HepG2 (cell line): ENCODE results near the gene STARD5. TPM values are rescaled to one million over a fixed set of nuclear protein-coding genes. Genes with fewer than 3 reads are reported as not detected.

ENCODE experiments used
- ATAC-seq: fragments of 200-7000 bp; cut with Tn5 transposase; 3 replicates; pipeline ENCODE4 v1.9.1; 2020; ENCODE audit warnings: mild to moderate bottlenecking, moderate library complexity
- BruUV-seq: library from RNA; stranded (reverse); fragments of 400-500 nt; replicated peaks from 2 replicates; lab custom pipeline; 2021; lab: Mats Ljungman, UMichigan
- CTCF ChIA-PET: fragments of 300-600 bp; formaldehyde crosslinking; extraction: SDS; loops from one replicate; lab custom pipeline; 2021; ENCODE audit warnings: low total read pairs, inconsistent platforms, low intra/inter-chr PET ratio; lab: Yijun Ruan, JAX
- POLR2A ChIA-PET: fragments of 350-600 bp; sonication (Branson Sonifier 250); formaldehyde crosslinking; loops from one replicate; lab custom pipeline; 2020; ENCODE audit warnings: antibody characterized with exemption, inconsistent platforms; lab: Yijun Ruan, JAX
- DNase-seq: peaks from one replicate; pipeline ENCODE4 v3.0.0-alpha.2; 2015; ENCODE audit warnings: low spot score
- FAIRE-seq: peaks from 3 replicates; lab custom pipeline; 2011; peaks lifted over from hg19 to GRCh38; lab: Jason Lieb, UNC
- H2AFZ ChIP-seq: one replicate; pipeline ENCODE4 v1.6.1; 2011; ENCODE audit warnings: low read length, inconsistent platforms
- H3K27ac ChIP-seq: fragments of 300-600 bp; 3 replicates; pipeline ENCODE4 v1.8.0; 2011; ENCODE audit warnings: mixed run types, mild to moderate bottlenecking, mixed read lengths, low read length, inconsistent platforms; ENCODE audit not compliant: insufficient read depth; ENCODE audit errors: extremely low read length
- H3K27me3 ChIP-seq, 2 experiments: fragments of 200-600 bp in 1 of 2; 2 replicates in 1 of 2; 3 replicates in 1 of 2; pipeline versions ENCODE4 v1.6.0 to v1.8.0; 2011; ENCODE audit warnings: low read length in 2 of 2, mild to moderate bottlenecking in 2 of 2, moderate library complexity in 2 of 2, inconsistent platforms in 1 of 2; ENCODE audit not compliant: insufficient read depth in 2 of 2, control insufficient read depth in 1 of 2
- H3K36me3 ChIP-seq, 2 experiments: fragments of 200-600 bp in 1 of 2; replicated peaks in 1 of 2; 2 replicates in 1 of 2; 3 replicates in 1 of 2; pipeline versions ENCODE4 v1.5.1 to v1.8.0; 2011; ENCODE audit warnings: low read length in 2 of 2, inconsistent platforms in 1 of 2; ENCODE audit not compliant: insufficient read depth in 2 of 2, control insufficient read depth in 1 of 2
- H3K4me1 ChIP-seq: 2 replicates; pipeline ENCODE4 v1.5.1; 2012; ENCODE audit warnings: low read length, inconsistent platforms; ENCODE audit not compliant: insufficient read depth
- H3K4me2 ChIP-seq: 2 replicates; pipeline ENCODE4 v1.6.0; 2011; ENCODE audit warnings: low read depth, low read length, inconsistent platforms
- H3K4me3 ChIP-seq, 3 experiments: fragments of 200-600 bp in 1 of 3; sonication (generic), shearing (Covaris generic) in 1 of 3; replicated peaks in 1 of 3; 2 replicates each; pipeline ENCODE4 v1.5.1; 2011 to 2016; ENCODE audit warnings: low read length in 3 of 3, inconsistent platforms in 2 of 3, low read depth in 2 of 3, mild to moderate bottlenecking in 2 of 3, control low read depth in 1 of 3, mixed read lengths in 1 of 3; ENCODE audit not compliant: insufficient read depth in 1 of 3
- H3K79me2 ChIP-seq: one replicate; pipeline ENCODE4 v1.6.1; 2011; ENCODE audit warnings: low read length, inconsistent platforms; ENCODE audit not compliant: insufficient read depth
- H3K9ac ChIP-seq: 2 replicates; pipeline ENCODE4 v1.6.0; 2011; ENCODE audit warnings: mild to moderate bottlenecking, low read depth, low read length, inconsistent platforms; ENCODE audit not compliant: insufficient read depth
- H3K9me3 ChIP-seq: 2 replicates; pipeline ENCODE4 v1.5.1; 2012; ENCODE audit warnings: mild to moderate bottlenecking, low read length
- H4K20me1 ChIP-seq: 2 replicates; pipeline ENCODE4 v1.6.0; 2011; ENCODE audit warnings: inconsistent platforms, mild to moderate bottlenecking, low read length, moderate library complexity; ENCODE audit not compliant: insufficient read depth
- LCORL ChIP-seq, 2 experiments: fragments of 450-650 bp in 1 of 2; sonication (generic) in 1 of 2; formaldehyde crosslinking in 1 of 2; IDR thresholded peaks; 2 replicates each; pipeline versions ENCODE4 v1.5.0 to v1.6.1; 2017 to 2020; ENCODE audit warnings: antibody characterized with exemption in 1 of 2, missing genetic modification reagents in 1 of 2
- MBNL3 ChIP-seq: fragments of 250-450 bp; sonication (Bioruptor Pico); conservative IDR thresholded peaks from 2 replicates; pipeline ENCODE4 v1.8.0; 2022; ENCODE audit warnings: mild to moderate bottlenecking, inconsistent platforms
- MTF2 ChIP-seq: sonication (generic); formaldehyde crosslinking; IDR thresholded peaks from 2 replicates; pipeline ENCODE4 v1.5.0; 2020; ENCODE audit warnings: missing genetic modification reagents, borderline replicate concordance
- MYC ChIP-seq: sonication (generic); formaldehyde crosslinking; IDR thresholded peaks from 2 replicates; pipeline ENCODE4 v1.9.0; 2021; ENCODE audit warnings: missing genetic modification reagents, borderline replicate concordance
- RAD21 ChIP-seq: fragments of 450-650 bp; formaldehyde crosslinking; IDR thresholded peaks from 2 replicates; pipeline ENCODE4 v1.5.0; 2020; ENCODE audit warnings: mild to moderate bottlenecking
- SMC3 ChIP-seq: IDR thresholded peaks from 2 replicates; pipeline ENCODE4 v1.6.1; 2011; ENCODE audit warnings: low read length, improper control_type of control experiment
- STAG1 ChIP-seq: sonication (generic); formaldehyde crosslinking; IDR thresholded peaks from 2 replicates; pipeline ENCODE4 v1.4.0; 2020; ENCODE audit warnings: missing genetic modification reagents
- TAF15 ChIP-seq: fragments of 200-400 bp; formaldehyde crosslinking; IDR thresholded peaks from one replicate; pipeline ENCODE4 v1.6.1; 2018; ENCODE audit warnings: mild to moderate bottlenecking, low read depth, low read length; ENCODE audit not compliant: poor library complexity, severe bottlenecking
- XRCC5 ChIP-seq: fragments of 200-400 bp; formaldehyde crosslinking; optimal IDR thresholded peaks from 2 replicates; pipeline ENCODE3; 2017; ENCODE audit warnings: mild to moderate bottlenecking, low read length
- ZNF33A ChIP-seq: sonication (generic); formaldehyde crosslinking; IDR thresholded peaks from 2 replicates; pipeline ENCODE4 v1.5.1; 2020; ENCODE audit warnings: missing genetic modification reagents, mild to moderate bottlenecking, moderate library complexity, borderline replicate concordance
- ZNF441 ChIP-seq: sonication (generic); formaldehyde crosslinking; IDR thresholded peaks from 2 replicates; pipeline ENCODE4 v1.7.0; 2021; ENCODE audit warnings: missing genetic modification reagents, borderline replicate concordance
- WGBS: methylation state at CpG from one replicate; pipeline ENCODE4 v1.1.6; 2017; ENCODE audit warnings: low lambda C conversion rate; 5-methylcytosine and 5-hydroxymethylcytosine counted together
- in situ Hi-C: cut with HindIII; loops from 2 replicates; pipeline ENCODE4 v1.10.0; 2017; ENCODE audit warnings: low pct_unique_long_range_greater_than_20kb; ENCODE audit not compliant: extremely low pct_ligation_motif_present
- intact Hi-C: fragments of 100-400 bp; cut with micrococcal nuclease; formaldehyde crosslinking; loops from one replicate; pipeline ENCODE4 v1.10.0; 2022; ENCODE audit not compliant: unreplicated experiment
- polyA plus RNA-seq, 8 experiments: library from polyadenylated mRNA; depleted of rRNA in 3 of 8; stranded (reverse) in 7 of 8; unstranded in 1 of 8; fragments of >200 nt; fragmentation: Illumina TruSeq in 4 of 8; extraction: Trizol in 4 of 8; gene quantifications; 2 replicates each; pipeline versions ENCODE4 v1.2.1 to v1.2.3, GENCODE V29; 2011 to 2016; ENCODE audit warnings: low read depth in 4 of 8, missing spikeins in 1 of 8, mixed read lengths in 1 of 8; ENCODE audit not compliant: insufficient read depth in 1 of 8
- total RNA-seq, 5 experiments: library from RNA; depleted of rRNA; stranded (reverse); fragments of >200 nt; fragmentation: Illumina TruSeq; extraction: Trizol; gene quantifications; 2 replicates each; pipeline ENCODE4 v1.2.3, GENCODE V29; 2016; ENCODE audit warnings: low read depth in 1 of 5
- TF ChIP-seq, protein P1 (sequence below), 2 experiments: sonication (generic) in 1 of 2; formaldehyde crosslinking in 1 of 2; IDR thresholded peaks; 2 replicates each; pipeline versions ENCODE4 v1.4.0 to v1.6.1; 2018 to 2020; ENCODE audit warnings: missing genetic modification reagents in 2 of 2, borderline replicate concordance in 1 of 2, low read depth in 1 of 2, mild to moderate bottlenecking in 1 of 2, missing biosample characterization in 1 of 2
- TF ChIP-seq, protein P2 (sequence below): sonication (generic); formaldehyde crosslinking; IDR thresholded peaks from 2 replicates; pipeline ENCODE4 v1.5.0; 2020; ENCODE audit warnings: mild to moderate bottlenecking, missing genetic modification reagents, moderate library complexity
- TF ChIP-seq, protein P3 (sequence below): sonication (generic); formaldehyde crosslinking; IDR thresholded peaks from 2 replicates; pipeline ENCODE4 v1.5.1; 2020; ENCODE audit warnings: mild to moderate bottlenecking, missing genetic modification reagents, moderate library complexity

STARD5 gene
- total and polyA plus RNA-seq, 2 of the 13 experiments (the other 11 are each of a cell fraction or from before 2014, with no cell fraction given), result 3.1 to 3.5 TPM

DNA sequence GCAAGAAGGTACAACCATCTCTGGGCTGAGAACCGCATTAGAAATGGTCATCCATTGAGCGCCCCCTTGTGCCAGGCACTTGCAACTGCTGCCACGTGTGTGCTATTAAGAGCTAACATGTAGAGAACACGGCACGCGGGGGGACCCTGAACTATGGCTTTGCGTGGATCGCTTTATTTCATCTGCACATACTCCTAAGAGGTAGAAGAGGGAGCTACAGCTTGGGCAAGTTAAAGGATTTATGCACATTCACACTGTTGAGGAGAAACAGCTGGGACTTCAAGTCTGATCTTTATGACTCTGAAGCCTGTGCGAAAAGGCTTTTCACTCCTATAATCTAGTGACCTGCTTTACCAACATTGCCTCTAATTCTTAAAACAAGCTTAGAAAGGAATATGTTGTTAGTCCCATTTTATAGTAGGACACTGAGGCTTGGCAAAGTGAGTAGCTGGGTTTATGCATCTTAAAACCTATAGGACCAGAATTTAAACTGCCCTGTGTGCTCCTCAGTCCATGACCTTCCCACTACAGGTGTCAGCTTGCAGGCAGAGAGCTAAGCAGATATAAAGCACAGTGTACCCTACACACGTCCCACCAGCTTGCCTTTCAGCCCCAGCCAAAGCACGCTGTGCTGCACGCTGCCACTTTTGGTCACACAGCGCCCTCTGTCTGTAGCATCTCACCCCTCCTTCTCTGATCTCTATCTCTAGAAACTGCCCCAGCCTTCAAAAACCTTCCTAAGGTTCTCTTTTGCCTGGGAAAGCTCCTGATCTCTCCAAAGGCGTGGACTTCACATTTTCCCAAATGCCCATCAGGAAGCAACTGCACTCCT, 57.8 kb downstream of the STARD5 start:
- ChIA-PET POLR2A (no interaction called here), CTCF (interaction anchor here (1.0 to 2.4 kb wide), 3 partner anchors 111 to 289 kb away, joined by 6 to 47 read pairs (median 31); no protein-coding TSS in a partner anchor)
- Histone ChIP-seq H3K4me3 (no peak overlapping the region), H3K9ac (no peak overlapping the region), H3K27me3 (peaks cover 0 to 12% of the 10 kb centered on the region in 2 experiments; a peak in 3 of 5 replicates), H3K9me3 (no peaks in the 10 kb centered on the region), H4K20me1 (no peaks in the 10 kb centered on the region), H3K4me2 (peak overlapping the region; percentile 63), H3K4me1 (peaks cover 10% of the 10 kb centered on the region), H2AFZ (peak overlapping the region; percentile 31), H3K27ac (no peak overlapping the region), H3K79me2 (no peaks in the 10 kb centered on the region), H3K36me3 (no peaks in the 10 kb centered on the region)
- ATAC-seq (peak; percentile 98), FAIRE-seq (peak; percentile 64), DNase-seq (peak; percentile 59)
- under 1% methylated on average over 12 of the region's 14 CpGs for WGBS
- in situ Hi-C loops (loop anchor here (5.0 kb wide), 2 partner anchors 104 to 159 kb away; no protein-coding TSS in a partner anchor), intact Hi-C loops (loop anchor here (1.0 kb wide), 2 partner anchors 111 to 160 kb away; no protein-coding TSS in a partner anchor)
- BruUV-seq, result no TSS peak
- no peak for TF ChIP-seq MBNL3 (CRISPR knock-in tag)
- peak; percentile 46 for TF ChIP-seq XRCC5
- TF ChIP-seq TAF15, result no peak
- TF ChIP-seq SMC3, result peak; percentile 68
- no peak for TF ChIP-seq ZNF33A
- TF ChIP-seq LCORL (IDR thresholded peaks at IDR 0.05), result no peak
- 0 out of 2 replicates have a peak, but pooled peaks have one; percentile 48 for TF ChIP-seq LCORL (CRISPR knock-in tag; IDR thresholded peaks at IDR 0.05)
- no peak for TF ChIP-seq ZNF441 (CRISPR knock-in tag)
- peak; percentile 84 for TF ChIP-seq STAG1 (CRISPR knock-in tag)
- TF ChIP-seq, protein P1, sequence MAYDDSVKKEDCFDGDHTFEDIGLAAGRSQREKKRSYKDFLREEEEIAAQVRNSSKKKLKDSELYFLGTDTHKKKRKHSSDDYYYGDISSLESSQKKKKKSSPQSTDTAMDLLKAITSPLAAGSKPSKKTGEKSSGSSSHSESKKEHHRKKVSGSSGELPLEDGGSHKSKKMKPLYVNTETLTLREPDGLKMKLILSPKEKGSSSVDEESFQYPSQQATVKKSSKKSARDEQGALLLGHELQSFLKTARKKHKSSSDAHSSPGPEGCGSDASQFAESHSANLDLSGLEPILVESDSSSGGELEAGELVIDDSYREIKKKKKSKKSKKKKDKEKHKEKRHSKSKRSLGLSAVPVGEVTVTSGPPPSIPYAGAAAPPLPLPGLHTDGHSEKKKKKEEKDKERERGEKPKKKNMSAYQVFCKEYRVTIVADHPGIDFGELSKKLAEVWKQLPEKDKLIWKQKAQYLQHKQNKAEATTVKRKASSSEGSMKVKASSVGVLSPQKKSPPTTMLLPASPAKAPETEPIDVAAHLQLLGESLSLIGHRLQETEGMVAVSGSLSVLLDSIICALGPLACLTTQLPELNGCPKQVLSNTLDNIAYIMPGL (CRISPR knock-in tag; IDR thresholded peaks at IDR 0.05; ENCODE audit: borderline replicate concordance in 1 of 2, low read depth in 1 of 2), result 0 out of 4 replicates have a peak, but pooled peaks of 1 of the 2 experiments have one; percentile 21
- 0 out of 2 replicates have a peak, but pooled peaks have one; percentile 49 for TF ChIP-seq MTF2 (CRISPR knock-in tag)
- TF ChIP-seq, protein P2, sequence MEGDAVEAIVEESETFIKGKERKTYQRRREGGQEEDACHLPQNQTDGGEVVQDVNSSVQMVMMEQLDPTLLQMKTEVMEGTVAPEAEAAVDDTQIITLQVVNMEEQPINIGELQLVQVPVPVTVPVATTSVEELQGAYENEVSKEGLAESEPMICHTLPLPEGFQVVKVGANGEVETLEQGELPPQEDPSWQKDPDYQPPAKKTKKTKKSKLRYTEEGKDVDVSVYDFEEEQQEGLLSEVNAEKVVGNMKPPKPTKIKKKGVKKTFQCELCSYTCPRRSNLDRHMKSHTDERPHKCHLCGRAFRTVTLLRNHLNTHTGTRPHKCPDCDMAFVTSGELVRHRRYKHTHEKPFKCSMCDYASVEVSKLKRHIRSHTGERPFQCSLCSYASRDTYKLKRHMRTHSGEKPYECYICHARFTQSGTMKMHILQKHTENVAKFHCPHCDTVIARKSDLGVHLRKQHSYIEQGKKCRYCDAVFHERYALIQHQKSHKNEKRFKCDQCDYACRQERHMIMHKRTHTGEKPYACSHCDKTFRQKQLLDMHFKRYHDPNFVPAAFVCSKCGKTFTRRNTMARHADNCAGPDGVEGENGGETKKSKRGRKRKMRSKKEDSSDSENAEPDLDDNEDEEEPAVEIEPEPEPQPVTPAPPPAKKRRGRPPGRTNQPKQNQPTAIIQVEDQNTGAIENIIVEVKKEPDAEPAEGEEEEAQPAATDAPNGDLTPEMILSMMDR (CRISPR knock-in tag), result peak; percentile 88
- peak; percentile 79 for TF ChIP-seq RAD21 (CRISPR knock-in tag)
- TF ChIP-seq, protein P3, sequence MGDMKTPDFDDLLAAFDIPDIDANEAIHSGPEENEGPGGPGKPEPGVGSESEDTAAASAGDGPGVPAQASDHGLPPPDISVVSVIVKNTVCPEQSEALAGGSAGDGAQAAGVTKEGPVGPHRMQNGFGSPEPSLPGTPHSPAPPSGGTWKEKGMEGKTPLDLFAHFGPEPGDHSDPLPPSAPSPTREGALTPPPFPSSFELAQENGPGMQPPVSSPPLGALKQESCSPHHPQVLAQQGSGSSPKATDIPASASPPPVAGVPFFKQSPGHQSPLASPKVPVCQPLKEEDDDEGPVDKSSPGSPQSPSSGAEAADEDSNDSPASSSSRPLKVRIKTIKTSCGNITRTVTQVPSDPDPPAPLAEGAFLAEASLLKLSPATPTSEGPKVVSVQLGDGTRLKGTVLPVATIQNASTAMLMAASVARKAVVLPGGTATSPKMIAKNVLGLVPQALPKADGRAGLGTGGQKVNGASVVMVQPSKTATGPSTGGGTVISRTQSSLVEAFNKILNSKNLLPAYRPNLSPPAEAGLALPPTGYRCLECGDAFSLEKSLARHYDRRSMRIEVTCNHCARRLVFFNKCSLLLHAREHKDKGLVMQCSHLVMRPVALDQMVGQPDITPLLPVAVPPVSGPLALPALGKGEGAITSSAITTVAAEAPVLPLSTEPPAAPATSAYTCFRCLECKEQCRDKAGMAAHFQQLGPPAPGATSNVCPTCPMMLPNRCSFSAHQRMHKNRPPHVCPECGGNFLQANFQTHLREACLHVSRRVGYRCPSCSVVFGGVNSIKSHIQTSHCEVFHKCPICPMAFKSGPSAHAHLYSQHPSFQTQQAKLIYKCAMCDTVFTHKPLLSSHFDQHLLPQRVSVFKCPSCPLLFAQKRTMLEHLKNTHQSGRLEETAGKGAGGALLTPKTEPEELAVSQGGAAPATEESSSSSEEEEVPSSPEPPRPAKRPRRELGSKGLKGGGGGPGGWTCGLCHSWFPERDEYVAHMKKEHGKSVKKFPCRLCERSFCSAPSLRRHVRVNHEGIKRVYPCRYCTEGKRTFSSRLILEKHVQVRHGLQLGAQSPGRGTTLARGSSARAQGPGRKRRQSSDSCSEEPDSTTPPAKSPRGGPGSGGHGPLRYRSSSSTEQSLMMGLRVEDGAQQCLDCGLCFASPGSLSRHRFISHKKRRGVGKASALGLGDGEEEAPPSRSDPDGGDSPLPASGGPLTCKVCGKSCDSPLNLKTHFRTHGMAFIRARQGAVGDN, result 0 out of 2 replicates have a peak, but pooled peaks have one; percentile 19
- peak; percentile 61; the same call in 1 of the 2 replicates for TF ChIP-seq MYC (CRISPR knock-in tag)
